Limb (tissue), 2 donors: ENCODE measurements around the gene HIPK3.
"Not testable (repeated sequence)": the region's sequence is repeated elsewhere in the genome, so short reads cannot be mapped to it uniquely, and the experiment has no call there.

Experiments
- DNase-seq, 2 donors: peaks; one replicate each; pipeline ENCODE4 v3.0.0-alpha.2; 2016; ENCODE audit errors: extremely low spot score in 2 of 2

Gene HIPK3

GRCh38 chr11:33257160-33257896, at the start of gene HIPK3:
HIPK3 (plus strand) TSS chr11:33257381.
- DNase-seq, result peak; percentile 89 to 91

GRCh38 chr11:33207408-33207985, 49.7 kb upstream of the HIPK3 start:
- peak in 1 of 2 donors; percentile 48 for DNase-seq

- no peak for DNase-seq
These were observed 49.0 kb upstream of the HIPK3 start for GRCh38 chr11:33208150-33208549.

- DNase-seq, result no peak
These were observed 46.0 kb upstream of the HIPK3 start for GRCh38 chr11:33211153-33211552.

- no peak for DNase-seq
These were observed 45.6 kb upstream of the HIPK3 start for GRCh38 chr11:33211580-33211979.

- no peak for DNase-seq
These were observed 43.0 kb upstream of the HIPK3 start for GRCh38 chr11:33214187-33214586.

- no peak for DNase-seq
These were observed 42.4 kb upstream of the HIPK3 start for GRCh38 chr11:33214767-33215166.

GRCh38 chr11:33216676-33217075, 40.5 kb upstream of the HIPK3 start:
- DNase-seq, result not testable (repeated sequence)

GRCh38 chr11:33222052-33222750, 35.0 kb upstream of the HIPK3 start:
- DNase-seq, result no peak

- no peak for DNase-seq
These were observed 31.8 kb upstream of the HIPK3 start for GRCh38 chr11:33225371-33225770.

- DNase-seq, result no peak
These were observed 29.5 kb upstream of the HIPK3 start for GRCh38 chr11:33227578-33228261.

GRCh38 chr11:33234397-33235190, 22.6 kb upstream of the HIPK3 start:
- no peak for DNase-seq

- DNase-seq, result no peak
These were observed 20.1 kb upstream of the HIPK3 start for GRCh38 chr11:33237039-33237597.

- no peak for DNase-seq
These were observed 14.6 kb upstream of the HIPK3 start for GRCh38 chr11:33242575-33242974.

GRCh38 chr11:33243654-33244053, 13.5 kb upstream of the HIPK3 start:
- not testable (repeated sequence) for DNase-seq

GRCh38 chr11:33248416-33248971, 8.7 kb upstream of the HIPK3 start:
- DNase-seq, result no peak

- DNase-seq, result no peak
These were observed 959 bp upstream of the HIPK3 start for GRCh38 chr11:33256031-33256812.

- DNase-seq, result no peak
These were observed 395 bp upstream of the HIPK3 start for GRCh38 chr11:33256813-33257159.

GRCh38 chr11:33257897-33258630, 883 bp downstream of the HIPK3 start:
- DNase-seq, result peak; percentile 83 to 89
